Common myeloid progenitor, CD34-positive (primary cell): Measurements from ENCODE around the gene LAT.

Source experiments
- CTCF ChIA-PET: fragments of 350-600 bp; sonication (Branson Sonifier 250); formaldehyde crosslinking; loops from one replicate; lab custom pipeline; 2021; ENCODE audit warnings: antibody characterized with exemption; lab: Charles Lee
- POLR2A ChIA-PET: fragments of 350-600 bp; sonication (Branson Sonifier 250); formaldehyde crosslinking; loops from one replicate; lab custom pipeline; 2021; ENCODE audit warnings: antibody characterized with exemption; lab: Charles Lee
- DNase-seq, 3 donors: peaks; one replicate each; pipeline versions ENCODE4 v3.0.0 to v3.0.0-alpha.2; 2013
- H3K27ac ChIP-seq, 2 experiments: 1 replicate in 1 of 2; 2 replicates in 1 of 2; pipeline ENCODE4 v1.7.0; 2013; ENCODE audit warnings: inconsistent platforms in 2 of 2, low read length in 2 of 2, mild to moderate bottlenecking in 2 of 2, low read depth in 1 of 2, moderate library complexity in 1 of 2; ENCODE audit not compliant: severe bottlenecking in 2 of 2, insufficient read depth in 1 of 2, poor library complexity in 1 of 2
- H3K27me3 ChIP-seq, 5 experiments: replicated peaks in 2 of 5; 1 replicate in 3 of 5; 2 replicates in 2 of 5; pipeline versions ENCODE4 v1.6.1 to v1.7.0; 2013; ENCODE audit warnings: low read length in 4 of 5, mild to moderate bottlenecking in 2 of 5, moderate library complexity in 2 of 5, inconsistent platforms in 1 of 5; ENCODE audit not compliant: insufficient read depth in 5 of 5, control insufficient read depth in 4 of 5
- H3K36me3 ChIP-seq, 4 experiments: 1 replicate in 2 of 4; 2 replicates in 2 of 4; pipeline versions ENCODE4 v1.6.1 to v1.7.0; 2013; ENCODE audit warnings: low read length in 3 of 4, control low read depth in 1 of 4, mild to moderate bottlenecking in 1 of 4; ENCODE audit not compliant: control insufficient read depth in 4 of 4, insufficient read depth in 4 of 4
- H3K4me1 ChIP-seq, 4 experiments: 1 replicate in 3 of 4; 2 replicates in 1 of 4; pipeline versions ENCODE4 v1.6.1 to v1.7.1; 2013; ENCODE audit warnings: low read length in 3 of 4, mild to moderate bottlenecking in 3 of 4, control low read depth in 1 of 4, inconsistent platforms in 1 of 4, moderate library complexity in 1 of 4; ENCODE audit not compliant: control insufficient read depth in 4 of 4, insufficient read depth in 4 of 4; ENCODE audit errors: control extremely low read depth in 1 of 4
- H3K4me3 ChIP-seq, 7 experiments: 1 replicate in 4 of 7; 2 replicates in 3 of 7; pipeline versions ENCODE4 v1.5.1 to v1.7.0; 2013; ENCODE audit warnings: mild to moderate bottlenecking in 7 of 7, low read length in 6 of 7, moderate library complexity in 6 of 7, inconsistent platforms in 2 of 7, low read depth in 2 of 7, control low read depth in 1 of 7; ENCODE audit not compliant: insufficient read depth in 4 of 7, control insufficient read depth in 1 of 7; ENCODE audit errors: extremely low read depth in 1 of 7
- H3K9me3 ChIP-seq, 5 experiments: 1 replicate in 4 of 5; 2 replicates in 1 of 5; pipeline versions ENCODE4 v1.6.1 to v1.7.1; 2013; ENCODE audit warnings: low read length in 4 of 5, mild to moderate bottlenecking in 2 of 5, inconsistent platforms in 1 of 5, low read depth in 1 of 5, moderate library complexity in 1 of 5; ENCODE audit not compliant: control insufficient read depth in 4 of 5, insufficient read depth in 2 of 5; ENCODE audit errors: control extremely low read depth in 1 of 5
- WGBS: methylation state at CpG from one replicate; pipeline ENCODE4 v1.1.5; 2013; ENCODE audit not compliant: insufficient coverage; 5-methylcytosine and 5-hydroxymethylcytosine counted together

Gene LAT

DNA sequence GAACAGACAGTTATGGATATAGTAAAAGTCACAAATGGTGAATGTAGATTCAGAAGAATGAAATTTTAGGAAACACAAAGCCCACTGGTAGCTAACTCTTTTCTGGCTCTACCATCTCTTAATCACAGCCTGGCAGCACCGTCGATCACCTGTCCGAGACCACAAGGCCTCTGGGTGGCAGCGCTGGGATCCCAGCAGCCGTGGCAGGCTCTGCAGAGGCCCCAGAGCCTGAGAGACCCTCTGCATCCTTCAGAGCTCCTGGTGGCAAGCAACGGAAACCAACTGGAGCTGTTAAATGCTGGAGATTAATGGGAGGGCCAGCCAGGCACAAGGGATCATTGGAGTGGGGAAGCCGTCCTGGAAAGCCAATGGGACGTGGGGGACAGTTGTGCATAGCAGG is 26.3 kb downstream of the LAT start:
- Histone ChIP-seq H3K4me3 (no peak overlapping the region), H3K27ac (no peak overlapping the region), H3K9me3 (no peaks in the 10 kb centered on the region), H3K36me3 (no peaks in the 10 kb centered on the region), H3K4me1 (peaks cover 2 to 56% (median 37%) of the 10 kb centered on the region in 4 experiments), H3K27me3 (no peaks in the 10 kb centered on the region)
- POLR2A ChIA-PET, result no interaction called here
- peak in 2 of 3 donors; percentile 39 to 54 for DNase-seq
- CTCF ChIA-PET, result interaction anchor here (1.2 to 1.4 kb wide), 3 partner anchors 10 to 26 kb away, joined by 4 to 6 read pairs (median 6); partner anchors contain the start of gene LAT
- WGBS, result 77% methylated on average over 8 of the region's 8 CpGs

GRCh38 chr16:29011851-29012250 is 27.0 kb downstream of the LAT start:
- Histone ChIP-seq H3K4me1 (peaks cover 2 to 56% (median 37%) of the 10 kb centered on the region in 4 experiments), H3K36me3 (no peaks in the 10 kb centered on the region), H3K9me3 (no peaks in the 10 kb centered on the region), H3K27me3 (no peaks in the 10 kb centered on the region), H3K4me3 (no peak overlapping the region), H3K27ac (no peak overlapping the region)
- ChIA-PET POLR2A (no interaction called here), CTCF (interaction anchor here (1.2 to 1.4 kb wide), 2 partner anchors 9 to 27 kb away, joined by 6 read pairs; partner anchors contain the start of gene LAT)
- 100% methylated on average over 2 of the region's 4 CpGs for WGBS
- DNase-seq, result no peak

DNA sequence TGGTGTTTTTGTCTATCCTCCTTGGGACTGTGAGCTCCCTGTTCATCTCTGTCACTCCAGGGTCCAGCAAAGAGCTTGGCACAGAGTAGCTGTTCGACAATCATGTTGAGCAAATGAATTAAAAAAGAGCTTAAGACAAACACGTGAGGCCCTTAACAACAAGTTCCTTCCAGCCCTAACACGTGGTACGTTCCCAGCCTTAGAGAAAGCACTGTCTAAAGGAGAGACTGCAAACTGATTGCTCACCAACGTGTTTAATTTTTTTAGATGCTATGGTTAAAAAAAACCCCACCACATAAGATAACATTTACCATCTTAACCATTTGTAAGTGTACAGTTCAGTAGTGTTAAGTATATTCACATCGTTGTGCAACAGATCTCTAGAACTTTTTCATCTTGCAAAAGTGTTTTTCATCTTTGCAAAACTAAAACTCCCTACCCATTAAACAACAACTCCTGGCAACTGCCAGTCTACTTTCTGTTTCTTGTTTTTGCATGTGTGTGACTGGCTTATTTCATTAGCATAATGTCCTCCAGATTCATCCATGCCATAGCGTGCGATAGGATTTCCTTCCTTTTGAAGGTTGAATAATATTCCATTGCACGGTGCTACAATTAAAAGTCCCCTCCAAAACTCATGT is 28.2 kb downstream of the LAT start:
- Histone ChIP-seq H3K27me3 (no peaks in the 10 kb centered on the region), H3K36me3 (no peaks in the 10 kb centered on the region), H3K27ac (no peak overlapping the region), H3K4me3 (no peak overlapping the region), H3K9me3 (no peaks in the 10 kb centered on the region), H3K4me1 (peaks cover 2 to 48% (median 30%) of the 10 kb centered on the region in 4 experiments)
- CTCF ChIA-PET, result no interaction called here
- DNase-seq, result peak in 2 of 3 donors; percentile 29 to 54
- POLR2A ChIA-PET, result no interaction called here
- WGBS, result 81% methylated on average over 5 of the region's 9 CpGs

DNA sequence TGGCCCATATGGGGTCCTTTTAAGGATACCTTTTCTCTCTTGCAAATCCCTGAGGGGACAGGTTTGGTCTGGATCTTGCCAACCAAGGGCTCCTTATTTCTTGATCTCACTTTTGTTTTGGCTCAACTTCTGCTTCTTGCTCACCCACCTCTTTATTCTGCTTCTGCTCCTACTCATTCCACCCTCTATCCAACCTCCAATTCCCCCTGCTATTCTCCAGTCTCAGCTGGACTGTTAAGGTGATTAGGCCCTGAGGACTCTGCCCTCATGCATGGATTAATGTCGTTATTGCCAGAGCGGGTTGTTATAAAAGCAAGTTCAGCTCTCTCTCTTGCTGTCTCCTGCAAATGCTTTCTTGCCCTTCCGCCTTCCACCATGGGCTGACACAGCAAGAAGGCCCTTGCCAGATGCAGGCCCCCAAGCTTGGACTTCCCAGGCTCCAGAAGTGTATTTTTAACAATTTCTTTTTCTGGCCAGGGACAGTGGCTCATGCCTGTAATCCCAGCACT is 29.8 kb downstream of the LAT start:
- H3K9me3 ChIP-seq, result no peaks in the 10 kb centered on the region
- H3K27ac ChIP-seq, result no peak overlapping the region
- CTCF ChIA-PET, result interaction anchor here (1.2 kb wide), 1 partner anchor 10 kb away, joined by 3 read pairs; no protein-coding TSS in a partner anchor
- H3K4me1 ChIP-seq, result peaks cover 2 to 33% (median 14%) of the 10 kb centered on the region in 4 experiments
- POLR2A ChIA-PET, result no interaction called here
- H3K27me3 ChIP-seq, result no peaks in the 10 kb centered on the region
- no peak for DNase-seq
- WGBS, result 100% methylated on average over 3 of the region's 3 CpGs
- no peak overlapping the region for H3K4me3 ChIP-seq
- no peaks in the 10 kb centered on the region for H3K36me3 ChIP-seq

DNA sequence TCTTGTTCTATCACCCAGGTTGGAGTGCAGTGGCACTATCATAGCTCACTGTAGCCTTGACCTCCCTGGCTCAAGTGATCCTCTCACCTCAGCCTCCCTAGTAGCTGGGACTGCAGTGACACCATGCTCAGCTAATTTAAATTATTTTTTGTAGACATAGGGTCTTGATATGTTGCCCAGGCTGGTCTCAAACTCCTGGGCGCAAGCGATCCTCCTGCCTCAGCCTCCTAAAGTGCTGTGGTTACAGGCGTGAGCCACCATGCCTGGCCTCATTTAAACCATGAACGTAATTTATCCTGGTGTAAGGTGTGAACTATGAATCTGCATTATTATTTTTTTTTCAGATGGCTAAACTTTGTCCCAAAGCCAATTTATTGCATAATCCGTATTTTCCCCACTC is 37.3 kb downstream of the LAT start:
- 97% methylated on average over 4 of the region's 5 CpGs for WGBS
- ChIA-PET CTCF (no interaction called here), POLR2A (no interaction called here)
- no peaks in the 10 kb centered on the region for H3K36me3 ChIP-seq
- H3K4me3 ChIP-seq, result no peak overlapping the region
- peaks cover 0 to 20% (median 16%) of the 10 kb centered on the region in 4 experiments for H3K4me1 ChIP-seq
- DNase-seq, result no peak
- H3K27me3 ChIP-seq, result no peaks in the 10 kb centered on the region
- no peak overlapping the region for H3K27ac ChIP-seq
- no peaks in the 10 kb centered on the region for H3K9me3 ChIP-seq

DNA sequence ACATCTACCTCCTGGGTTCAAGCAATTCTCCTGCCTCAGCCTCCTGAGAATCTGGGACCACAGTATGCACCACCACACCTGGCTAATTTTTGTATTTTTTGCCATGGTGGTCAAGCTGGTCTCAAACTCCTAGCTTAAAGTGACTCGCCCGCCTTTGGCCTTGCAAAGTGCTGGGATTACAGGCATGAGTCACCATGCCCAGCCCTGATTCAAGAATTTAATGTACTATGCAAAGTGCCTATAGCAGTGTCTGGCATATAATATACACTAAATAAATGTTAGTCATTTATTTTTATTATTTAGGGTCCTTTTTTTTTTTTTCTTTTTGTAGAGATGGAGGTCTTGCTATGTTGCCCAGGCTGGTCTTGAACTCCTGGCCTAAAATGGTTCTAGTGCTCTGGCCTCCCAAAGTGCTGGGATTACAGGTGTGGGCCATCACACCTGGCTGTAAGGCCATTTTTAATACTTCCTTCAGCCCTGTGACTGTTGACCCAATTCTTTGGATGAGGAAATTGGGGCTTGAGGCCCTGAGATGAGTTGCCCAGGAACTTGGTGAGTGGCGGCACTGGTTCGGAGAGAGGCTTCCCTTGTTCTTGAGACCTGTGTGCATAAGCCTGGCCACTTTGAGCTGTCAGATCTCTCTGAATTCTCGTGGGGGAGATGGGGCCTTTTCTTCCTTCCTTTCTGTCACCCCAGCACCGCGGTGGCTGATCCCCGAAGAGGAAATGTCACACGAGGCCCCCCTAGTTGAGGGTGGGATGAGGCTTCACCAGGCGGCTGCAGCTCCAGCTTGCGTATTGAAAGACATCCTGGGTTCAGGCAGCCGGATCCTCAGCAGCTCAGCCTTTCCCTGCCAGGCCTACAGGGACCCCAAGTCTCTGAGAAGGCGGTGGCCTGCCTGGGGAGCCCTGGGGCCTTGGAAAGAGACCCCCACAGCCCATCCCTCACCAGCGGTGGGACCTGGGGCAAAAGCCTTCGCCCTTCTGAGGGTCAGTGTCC is 38.7 kb downstream of the LAT start:
- Histone ChIP-seq H3K4me1 (peaks cover 0 to 20% (median 16%) of the 10 kb centered on the region in 4 experiments), H3K27me3 (no peaks in the 10 kb centered on the region), H3K4me3 (peak overlapping the region in 2 of 7 experiments; percentile 10 to 22), H3K36me3 (no peaks in the 10 kb centered on the region), H3K9me3 (no peaks in the 10 kb centered on the region), H3K27ac (no peak overlapping the region)
- POLR2A ChIA-PET, result no interaction called here
- peak in 1 of 3 donors; percentile 24 for DNase-seq
- CTCF ChIA-PET, result interaction anchor here (0.5 to 1.0 kb wide), 3 partner anchors 9 to 48 kb away, joined by 3 read pairs; no protein-coding TSS in a partner anchor
- WGBS, result 0% methylated on average over 4 of the region's 15 CpGs
